ENCODE measurements around the gene SNX14.

DNA sequence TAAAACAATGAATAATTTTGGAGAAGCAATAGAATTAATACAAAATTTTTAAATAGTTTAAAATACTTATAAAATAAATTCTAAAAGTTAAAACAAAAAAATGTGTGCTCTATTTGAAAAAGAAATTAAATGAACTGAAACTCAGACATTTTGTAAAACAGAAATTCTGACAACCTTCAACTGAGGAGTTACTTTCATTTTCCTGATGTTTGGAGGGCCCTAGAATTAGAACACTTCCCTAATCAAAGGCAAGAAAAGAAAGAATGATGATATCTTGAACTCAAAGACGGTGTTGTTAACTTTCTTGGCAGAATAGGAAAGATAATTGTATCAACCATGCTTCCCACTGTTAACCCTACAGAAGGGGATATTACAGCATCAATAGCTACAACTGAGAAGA lies 27.9 kb downstream of the SNX14 start:
- TF ChIP-seq, protein P1, sequence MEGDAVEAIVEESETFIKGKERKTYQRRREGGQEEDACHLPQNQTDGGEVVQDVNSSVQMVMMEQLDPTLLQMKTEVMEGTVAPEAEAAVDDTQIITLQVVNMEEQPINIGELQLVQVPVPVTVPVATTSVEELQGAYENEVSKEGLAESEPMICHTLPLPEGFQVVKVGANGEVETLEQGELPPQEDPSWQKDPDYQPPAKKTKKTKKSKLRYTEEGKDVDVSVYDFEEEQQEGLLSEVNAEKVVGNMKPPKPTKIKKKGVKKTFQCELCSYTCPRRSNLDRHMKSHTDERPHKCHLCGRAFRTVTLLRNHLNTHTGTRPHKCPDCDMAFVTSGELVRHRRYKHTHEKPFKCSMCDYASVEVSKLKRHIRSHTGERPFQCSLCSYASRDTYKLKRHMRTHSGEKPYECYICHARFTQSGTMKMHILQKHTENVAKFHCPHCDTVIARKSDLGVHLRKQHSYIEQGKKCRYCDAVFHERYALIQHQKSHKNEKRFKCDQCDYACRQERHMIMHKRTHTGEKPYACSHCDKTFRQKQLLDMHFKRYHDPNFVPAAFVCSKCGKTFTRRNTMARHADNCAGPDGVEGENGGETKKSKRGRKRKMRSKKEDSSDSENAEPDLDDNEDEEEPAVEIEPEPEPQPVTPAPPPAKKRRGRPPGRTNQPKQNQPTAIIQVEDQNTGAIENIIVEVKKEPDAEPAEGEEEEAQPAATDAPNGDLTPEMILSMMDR (IDR thresholded peaks at IDR 0.05), result no peak
- no peak for TF ChIP-seq POLR2A (IDR thresholded peaks at IDR 0.05)

Measured in body of pancreas (tissue), 4 donors.